Peyer's patch (tissue), 4 donors: ENCODE measurements around the gene RPS21. TPM values are rescaled to one million over a fixed set of nuclear protein-coding genes. Genes with fewer than 3 reads are reported as not detected.
"Not testable (repeated sequence)": the region's sequence is repeated elsewhere in the genome, so short reads cannot be mapped to it uniquely, and the experiment has no call there.

Experiments
- DNase-seq, 3 donors: peaks; one replicate each; pipeline ENCODE4 v3.0.0-alpha.2; 2017 to 2019
- H3K27ac ChIP-seq, 4 donors: fragments of 200-600 bp; sonication (generic); one replicate each; pipeline ENCODE4 v1.5.1; 2016 to 2019
- H3K27me3 ChIP-seq, 2 donors: fragments of 200-600 bp; sonication (generic); one replicate each; pipeline ENCODE4 v1.5.1; 2019
- H3K36me3 ChIP-seq, 3 donors: fragments of 200-600 bp; sonication (generic); one replicate each; pipeline ENCODE4 v1.5.1; 2016 to 2019
- H3K4me1 ChIP-seq, 4 donors: fragments of 200-600 bp; sonication (generic); one replicate each; pipeline ENCODE4 v1.5.1; 2016 to 2019
- H3K4me3 ChIP-seq, 4 donors: fragments of 200-600 bp; sonication (generic); 1 replicate in 3 of 4; 2 replicates in 1 of 4; pipeline ENCODE4 v1.5.1; 2016 to 2019; ENCODE audit warnings: mild to moderate bottlenecking in 1 of 4
- H3K9me3 ChIP-seq, 4 donors: fragments of 200-600 bp; sonication (generic); one replicate each; pipeline ENCODE4 v1.5.1; 2016 to 2019; ENCODE audit warnings: mild to moderate bottlenecking in 1 of 4
- POLR2A ChIP-seq, 2 donors: fragments of 450-650 bp; IDR thresholded peaks; one replicate each; pipeline ENCODE4 v1.5.1; 2017; ENCODE audit warnings: antibody characterized with exemption in 2 of 2, mild to moderate bottlenecking in 2 of 2, moderate library complexity in 2 of 2
- total RNA-seq, 4 donors: library from RNA; depleted of rRNA; stranded (reverse); fragments of >200 nt; gene quantifications; one replicate each; pipeline ENCODE4 v1.1.0, GENCODE V29; 2016
- TF ChIP-seq, protein P1 (sequence below), 6 experiments: fragments of 450-650 bp in 4 of 6; fragments of 200-600 bp in 2 of 6; sonication (generic) in 1 of 6; IDR thresholded peaks; one replicate each; pipeline ENCODE4 v1.5.1; 2017 to 2019; ENCODE audit warnings: antibody characterized with exemption in 6 of 6, mild to moderate bottlenecking in 3 of 6, moderate library complexity in 1 of 6

Gene RPS21
- total RNA-seq, 4 donors from 2014 or later, result 507 to 769 (median 622) TPM

DNA sequence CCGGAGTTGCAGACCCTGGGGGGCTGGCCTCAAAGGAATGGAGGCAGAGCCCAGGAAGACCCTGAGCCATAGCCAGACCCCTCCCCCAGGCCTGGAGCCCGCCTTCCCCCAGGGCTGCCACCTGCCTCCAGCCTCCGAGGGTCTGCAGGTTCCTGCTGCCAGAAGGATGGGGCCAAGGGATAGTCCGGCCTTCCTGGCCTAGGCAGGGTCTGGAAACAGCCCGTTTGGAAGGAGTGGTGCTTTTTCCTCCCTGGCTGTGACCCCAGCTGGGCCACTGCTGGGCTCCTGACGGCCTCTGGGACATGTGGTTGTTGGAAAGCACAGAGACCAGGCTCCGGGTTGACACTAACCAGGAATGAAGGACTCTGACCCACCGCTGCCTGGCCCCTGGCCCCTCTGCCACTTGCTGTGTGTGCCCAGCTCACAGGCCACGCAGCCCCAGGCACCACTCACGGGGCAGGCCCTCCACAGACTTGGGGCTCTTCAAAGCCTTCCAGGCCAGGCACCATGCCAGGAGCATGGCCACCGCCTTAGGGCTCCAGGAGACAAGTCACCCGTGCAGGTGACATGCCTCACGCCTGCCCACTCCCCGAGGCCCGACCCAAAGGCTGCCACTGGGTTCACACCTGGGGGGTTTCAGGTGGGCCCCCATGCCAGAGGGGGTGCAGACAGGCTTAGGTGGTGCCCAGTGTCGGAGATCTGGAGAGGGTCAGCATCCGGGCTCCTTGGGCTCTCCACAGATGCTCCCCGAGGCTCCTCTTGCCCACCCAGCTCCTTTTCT, 15.9 kb upstream of the RPS21 start:
- H3K27ac ChIP-seq, result peak overlapping the region in 3 of 4 donors; percentile 31 to 78 (median 60)
- DNase-seq, result no peak
- TF ChIP-seq POLR2A (IDR thresholded peaks at IDR 0.05), result no peak
- TF ChIP-seq, protein P1, sequence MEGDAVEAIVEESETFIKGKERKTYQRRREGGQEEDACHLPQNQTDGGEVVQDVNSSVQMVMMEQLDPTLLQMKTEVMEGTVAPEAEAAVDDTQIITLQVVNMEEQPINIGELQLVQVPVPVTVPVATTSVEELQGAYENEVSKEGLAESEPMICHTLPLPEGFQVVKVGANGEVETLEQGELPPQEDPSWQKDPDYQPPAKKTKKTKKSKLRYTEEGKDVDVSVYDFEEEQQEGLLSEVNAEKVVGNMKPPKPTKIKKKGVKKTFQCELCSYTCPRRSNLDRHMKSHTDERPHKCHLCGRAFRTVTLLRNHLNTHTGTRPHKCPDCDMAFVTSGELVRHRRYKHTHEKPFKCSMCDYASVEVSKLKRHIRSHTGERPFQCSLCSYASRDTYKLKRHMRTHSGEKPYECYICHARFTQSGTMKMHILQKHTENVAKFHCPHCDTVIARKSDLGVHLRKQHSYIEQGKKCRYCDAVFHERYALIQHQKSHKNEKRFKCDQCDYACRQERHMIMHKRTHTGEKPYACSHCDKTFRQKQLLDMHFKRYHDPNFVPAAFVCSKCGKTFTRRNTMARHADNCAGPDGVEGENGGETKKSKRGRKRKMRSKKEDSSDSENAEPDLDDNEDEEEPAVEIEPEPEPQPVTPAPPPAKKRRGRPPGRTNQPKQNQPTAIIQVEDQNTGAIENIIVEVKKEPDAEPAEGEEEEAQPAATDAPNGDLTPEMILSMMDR (IDR thresholded peaks at IDR 0.05), result no peak
- H3K4me1 ChIP-seq, result peaks cover 3 to 52% (median 28%) of the 10 kb centered on the region in 4 donors
- H3K9me3 ChIP-seq, result no peaks in the 10 kb centered on the region
- no peaks in the 10 kb centered on the region for H3K36me3 ChIP-seq
- H3K27me3 ChIP-seq, result peaks cover 0 to 15% of the 10 kb centered on the region in 2 donors
- H3K4me3 ChIP-seq, result no peak overlapping the region

DNA sequence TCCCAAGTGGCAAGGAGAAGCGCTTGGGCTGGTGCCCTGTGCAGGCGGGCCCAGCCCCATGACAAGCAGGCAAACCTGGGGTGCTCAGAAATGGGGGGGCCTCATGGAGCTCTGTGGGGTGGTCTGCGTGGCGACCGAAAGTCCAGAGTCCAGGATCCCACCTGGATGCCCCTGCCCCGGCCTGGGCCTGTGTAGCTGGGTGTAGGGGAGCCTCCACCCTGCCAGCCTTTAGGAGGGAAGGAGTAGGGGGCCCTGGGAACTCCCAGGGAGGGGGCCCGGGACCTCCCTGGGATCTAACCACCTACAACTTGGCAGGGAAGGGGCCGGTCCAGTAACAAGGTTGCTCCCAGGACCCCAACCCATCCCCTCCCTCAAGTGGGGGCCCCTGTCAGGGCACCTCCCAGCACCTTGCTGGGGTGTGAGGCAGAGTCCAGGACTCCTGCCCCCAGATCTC, 15.3 kb upstream of the RPS21 start:
- Histone ChIP-seq H3K4me1 (peaks cover 3 to 50% (median 25%) of the 10 kb centered on the region in 4 donors), H3K36me3 (no peaks in the 10 kb centered on the region), H3K27ac (peak overlapping the region in 1 of 4 donors; percentile 78), H3K4me3 (no peak overlapping the region), H3K9me3 (no peaks in the 10 kb centered on the region), H3K27me3 (peaks cover 0 to 15% of the 10 kb centered on the region in 2 donors)
- DNase-seq, result no peak
- TF ChIP-seq POLR2A (IDR thresholded peaks at IDR 0.05), result no peak
- TF ChIP-seq, protein P1 (IDR thresholded peaks at IDR 0.05), result no peak

DNA sequence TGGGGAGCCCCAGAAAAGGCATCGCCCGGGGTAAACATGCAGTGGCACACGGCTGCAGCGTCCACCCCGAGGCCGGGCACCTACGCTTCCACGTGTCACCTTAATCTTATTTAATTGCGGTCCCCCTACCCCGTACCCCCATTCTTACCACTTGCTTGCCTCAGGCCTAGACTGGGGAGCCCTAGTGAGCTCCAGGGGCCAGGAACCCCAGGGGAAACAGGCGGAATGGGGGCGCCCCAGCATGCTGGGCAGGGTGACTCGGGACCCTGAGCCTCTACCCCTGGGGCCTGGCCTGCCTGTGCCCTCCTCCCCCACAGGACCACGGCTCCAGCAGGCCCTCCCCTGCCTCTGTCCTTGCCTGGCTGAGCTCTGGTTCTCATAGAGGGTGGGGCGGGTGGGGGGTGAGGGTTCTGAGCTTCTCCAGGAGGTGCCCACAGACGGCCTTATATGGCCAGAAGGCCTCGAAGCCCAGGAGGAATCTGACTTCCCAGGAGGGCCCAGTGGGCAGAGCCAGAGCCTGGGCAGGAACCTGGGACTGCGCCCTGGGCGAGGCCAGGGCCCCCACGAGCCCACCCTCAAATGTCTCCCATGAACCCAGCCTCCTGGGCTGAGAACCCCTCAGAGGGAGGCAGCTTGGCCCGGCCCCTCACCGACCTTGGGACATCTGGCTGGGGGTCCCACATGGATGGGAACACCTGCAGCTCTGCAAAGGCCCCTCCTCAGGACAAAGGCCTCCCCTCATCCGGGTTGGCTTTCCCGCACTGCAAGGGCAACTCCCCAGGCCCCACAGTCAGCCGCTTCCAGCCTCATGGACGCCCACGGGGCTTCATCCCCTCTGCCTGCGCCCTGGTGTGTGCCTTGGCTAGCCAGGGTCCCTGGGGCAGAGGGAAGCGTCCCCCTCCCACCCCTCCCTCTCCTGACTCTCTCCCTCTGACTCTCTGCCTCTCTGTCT, 14.6 kb upstream of the RPS21 start:
- peaks cover 3 to 54% (median 22%) of the 10 kb centered on the region in 4 donors for H3K4me1 ChIP-seq
- DNase-seq, result no peak
- no peaks in the 10 kb centered on the region for H3K36me3 ChIP-seq
- no peak overlapping the region for H3K4me3 ChIP-seq
- TF ChIP-seq, protein P1 (IDR thresholded peaks at IDR 0.05), result no peak
- no peak for TF ChIP-seq POLR2A (IDR thresholded peaks at IDR 0.05)
- H3K27me3 ChIP-seq, result peaks cover 0 to 15% of the 10 kb centered on the region in 2 donors
- H3K27ac ChIP-seq, result peak overlapping the region in 1 of 4 donors; percentile 78
- H3K9me3 ChIP-seq, result no peaks in the 10 kb centered on the region

DNA sequence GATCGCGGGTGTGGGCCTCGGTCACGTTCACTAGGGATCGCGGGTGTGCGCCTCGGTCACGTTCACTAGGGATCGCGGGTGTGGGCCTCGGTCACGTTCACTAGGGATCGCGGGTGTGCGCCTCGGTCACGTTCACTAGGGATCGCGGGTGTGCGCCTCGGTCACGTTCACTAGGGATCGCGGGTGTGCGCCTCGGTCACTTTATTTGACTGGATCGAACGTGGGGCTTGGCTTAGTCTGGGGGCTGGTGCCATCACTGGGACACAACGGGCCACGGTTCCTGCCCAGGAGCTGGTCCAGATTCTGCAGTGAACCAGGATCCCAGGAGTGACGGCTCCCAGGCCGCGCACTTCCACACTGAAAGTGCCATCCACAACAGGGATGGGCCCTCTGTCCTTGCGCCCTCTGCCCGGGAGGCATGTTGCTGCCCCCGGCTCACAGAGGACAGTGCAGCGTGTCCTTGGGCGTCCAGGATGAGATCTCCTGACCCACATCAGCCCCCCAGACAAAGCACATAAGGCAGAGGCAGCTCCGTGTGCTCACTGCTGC, 13.2 kb upstream of the RPS21 start:
- H3K27me3 ChIP-seq, DNase-seq, H3K36me3 ChIP-seq, H3K4me3 ChIP-seq, H3K9me3 ChIP-seq: not testable (repeated sequence)
- Histone ChIP-seq H3K27ac (peak overlapping the region in 2 of 4 donors; percentile 57 to 78), H3K4me1 (peaks cover under 1 to 52% (median 8%) of the 10 kb centered on the region in 4 donors)

DNA sequence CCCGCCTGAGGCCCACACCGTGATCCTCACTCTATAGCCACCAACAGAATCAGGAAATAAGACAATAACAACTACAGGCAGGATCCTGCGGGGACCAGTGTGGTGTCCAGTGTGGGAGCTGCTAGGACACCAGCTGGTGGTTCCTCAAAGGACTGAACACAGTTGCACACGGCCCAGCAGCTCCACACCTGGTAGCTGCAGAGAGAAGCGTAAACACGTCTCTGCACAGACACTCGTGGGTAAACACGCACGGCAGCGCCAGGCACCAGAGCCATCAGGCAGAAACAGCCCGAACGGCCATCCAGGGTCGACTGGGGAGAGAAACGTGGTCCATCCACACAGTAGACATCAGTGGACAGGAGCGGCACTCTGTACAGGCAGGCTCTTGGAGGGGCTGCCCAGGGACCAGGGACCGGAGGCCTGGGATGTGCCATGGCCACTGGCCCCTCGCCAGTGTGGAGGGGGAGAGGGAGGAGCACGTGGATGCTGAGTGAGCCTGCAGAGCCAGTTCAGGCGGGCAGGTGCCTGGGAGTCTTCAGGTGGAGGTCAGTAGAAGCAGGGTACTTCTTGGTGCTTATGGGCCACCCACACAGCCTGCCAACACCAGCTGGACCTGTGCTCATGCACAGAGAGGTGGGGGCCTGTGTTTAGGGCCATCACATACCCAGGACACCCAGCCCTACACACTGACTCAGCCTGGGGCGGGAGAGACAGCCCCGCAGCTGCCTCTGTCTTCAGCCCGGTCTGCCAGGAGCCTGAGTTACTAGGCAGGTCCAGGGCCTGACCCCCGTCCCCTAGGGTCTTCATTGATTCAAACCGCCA, 12.4 kb upstream of the RPS21 start:
- Histone ChIP-seq H3K4me3 (no peak overlapping the region), H3K36me3 (no peaks in the 10 kb centered on the region), H3K4me1 (peaks cover 0 to 46% (median 2%) of the 10 kb centered on the region in 4 donors), H3K27me3 (no peaks in the 10 kb centered on the region), H3K9me3 (no peaks in the 10 kb centered on the region), H3K27ac (peak overlapping the region in 3 of 4 donors; percentile 25 to 78 (median 57))
- no peak for DNase-seq
- TF ChIP-seq, protein P1 (IDR thresholded peaks at IDR 0.05), result no peak
- TF ChIP-seq POLR2A (IDR thresholded peaks at IDR 0.05), result no peak
